Measurements from ENCODE around the gene CD59.
"Not testable (repeated sequence)": the region's sequence is repeated elsewhere in the genome, so short reads cannot be mapped to it uniquely, and the experiment has no call there.

CD59 gene

GRCh38 chr11:33734441-33735270, 1.6 kb downstream of the CD59 start:
- TF ChIP-seq CTCF (IDR thresholded peaks at IDR 0.05; ENCODE audit: low read length, missing control alignments), result no peak
- peak; percentile 65 for DNase-seq (ENCODE audit: low read depth)
- H3K4me3 ChIP-seq (replicated peaks; ENCODE audit: low read depth, low read length), result peak overlapping the region; percentile 88

- TF ChIP-seq CTCF (IDR thresholded peaks at IDR 0.05; ENCODE audit: low read length, missing control alignments), result no peak
- peak overlapping the region; percentile 88 for H3K4me3 ChIP-seq (replicated peaks; ENCODE audit: low read depth, low read length)
- DNase-seq (ENCODE audit: low read depth), result peak; percentile 38
Observed at GRCh38 chr11:33733980-33734379, 2.2 kb downstream of the CD59 start.

GRCh38 chr11:33731723-33732531, 4.3 kb downstream of the CD59 start:
- peak overlapping the region; percentile 25 for H3K4me3 ChIP-seq (replicated peaks; ENCODE audit: low read depth, low read length)
- TF ChIP-seq CTCF (IDR thresholded peaks at IDR 0.05; ENCODE audit: low read length, missing control alignments), result no peak
- DNase-seq (ENCODE audit: low read depth), result no peak

GRCh38 chr11:33730716-33731115, 5.5 kb downstream of the CD59 start:
- no peak for DNase-seq (ENCODE audit: low read depth)
- TF ChIP-seq CTCF (IDR thresholded peaks at IDR 0.05; ENCODE audit: low read length, missing control alignments), result no peak
- peak overlapping the region; percentile 24 for H3K4me3 ChIP-seq (replicated peaks; ENCODE audit: low read depth, low read length)

- not testable (repeated sequence) for DNase-seq (ENCODE audit: low read depth)
Observed at GRCh38 chr11:33729072-33729664, 7.1 kb downstream of the CD59 start.

GRCh38 chr11:33727539-33727938, 8.7 kb downstream of the CD59 start:
- DNase-seq (ENCODE audit: low read depth), result not testable (repeated sequence)

More at GRCh38 chr11:33729072-33729664, 7.1 kb downstream of the CD59 start:
- not testable (repeated sequence) for H3K4me3 ChIP-seq (replicated peaks; ENCODE audit: low read depth, low read length)

GRCh38 chr11:33725496-33725895, 10.7 kb downstream of the CD59 start:
- no peak for DNase-seq (ENCODE audit: low read depth)
- TF ChIP-seq CTCF (IDR thresholded peaks at IDR 0.05; ENCODE audit: low read length, missing control alignments), result no peak
- no peak overlapping the region for H3K4me3 ChIP-seq (replicated peaks; ENCODE audit: low read depth, low read length)

More at GRCh38 chr11:33727539-33727938, 8.7 kb downstream of the CD59 start:
- not testable (repeated sequence) for H3K4me3 ChIP-seq (replicated peaks; ENCODE audit: low read depth, low read length)

Data from fibroblast of pulmonary artery (primary cell).